ENCODE results near the gene NF1. TPM values are rescaled to one million over a fixed set of nuclear protein-coding genes. Genes with fewer than 3 reads are reported as not detected.

Gene NF1
- total and polyA plus RNA-seq, 11 donors: 6.8 to 82.0 (median 51.4) TPM

DNA sequence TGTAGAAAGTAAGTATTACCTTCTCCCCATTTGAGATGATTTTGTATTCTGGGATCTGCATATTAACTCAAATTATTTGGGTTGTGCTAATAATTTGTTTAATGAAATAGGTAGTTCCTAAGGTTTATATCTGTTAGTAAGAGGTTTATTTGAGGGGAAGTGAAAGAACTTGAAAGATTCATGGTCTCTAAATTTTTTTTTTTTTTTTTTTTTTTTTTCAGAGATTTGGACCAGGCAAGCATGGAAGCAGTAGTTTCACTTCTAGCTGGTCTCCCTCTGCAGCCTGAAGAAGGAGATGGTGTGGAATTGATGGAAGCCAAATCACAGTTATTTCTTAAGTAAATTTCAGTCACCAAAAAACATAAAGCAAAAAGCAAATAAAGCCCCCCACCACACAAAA is 137.1 kb downstream of the NF1 start:
- Histone ChIP-seq H3K27ac (no peak overlapping the region), H3K4me3 (no peak overlapping the region), H3K4me1 (no peaks in the 10 kb centered on the region), H3K27me3 (no peaks in the 10 kb centered on the region), H3K9me3 (no peaks in the 10 kb centered on the region), H3K36me3 (peaks cover 0 to 100% (median 92%) of the 10 kb centered on the region in 9 donors)
- TF ChIP-seq POLR2A (IDR thresholded peaks at IDR 0.05): no peak
- TF ChIP-seq, protein P1, sequence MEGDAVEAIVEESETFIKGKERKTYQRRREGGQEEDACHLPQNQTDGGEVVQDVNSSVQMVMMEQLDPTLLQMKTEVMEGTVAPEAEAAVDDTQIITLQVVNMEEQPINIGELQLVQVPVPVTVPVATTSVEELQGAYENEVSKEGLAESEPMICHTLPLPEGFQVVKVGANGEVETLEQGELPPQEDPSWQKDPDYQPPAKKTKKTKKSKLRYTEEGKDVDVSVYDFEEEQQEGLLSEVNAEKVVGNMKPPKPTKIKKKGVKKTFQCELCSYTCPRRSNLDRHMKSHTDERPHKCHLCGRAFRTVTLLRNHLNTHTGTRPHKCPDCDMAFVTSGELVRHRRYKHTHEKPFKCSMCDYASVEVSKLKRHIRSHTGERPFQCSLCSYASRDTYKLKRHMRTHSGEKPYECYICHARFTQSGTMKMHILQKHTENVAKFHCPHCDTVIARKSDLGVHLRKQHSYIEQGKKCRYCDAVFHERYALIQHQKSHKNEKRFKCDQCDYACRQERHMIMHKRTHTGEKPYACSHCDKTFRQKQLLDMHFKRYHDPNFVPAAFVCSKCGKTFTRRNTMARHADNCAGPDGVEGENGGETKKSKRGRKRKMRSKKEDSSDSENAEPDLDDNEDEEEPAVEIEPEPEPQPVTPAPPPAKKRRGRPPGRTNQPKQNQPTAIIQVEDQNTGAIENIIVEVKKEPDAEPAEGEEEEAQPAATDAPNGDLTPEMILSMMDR (IDR thresholded peaks at IDR 0.05): no peak
- ATAC-seq (no peak), DNase-seq (no peak)
- intact Hi-C loops (cut with DNase I): loop anchor here in 1 of 10 donors (10.0 kb wide), 1 partner anchor 123 kb away; no protein-coding TSS in a partner anchor

DNA sequence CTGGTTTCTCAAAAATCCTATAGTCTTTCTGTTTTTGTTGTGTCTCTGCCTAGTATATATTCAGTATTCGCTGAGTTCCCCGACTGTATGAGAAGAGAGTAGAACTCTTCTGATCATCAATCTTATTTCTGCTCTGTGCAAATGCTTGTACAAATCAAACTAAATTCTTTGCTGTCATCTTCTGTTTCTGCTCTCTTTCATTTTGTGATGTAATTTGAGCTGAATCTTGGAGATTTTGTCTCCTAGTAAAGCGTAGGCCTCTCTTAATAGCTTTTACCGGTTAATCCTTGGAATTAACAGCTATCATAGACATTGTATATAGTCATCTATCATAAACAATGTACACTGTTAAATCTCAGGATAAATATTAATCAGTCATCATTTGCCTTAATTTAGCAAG is 140.3 kb downstream of the NF1 start:
- DNase-seq: no peak
- TF ChIP-seq, protein P1 (IDR thresholded peaks at IDR 0.05): no peak
- no peak for TF ChIP-seq POLR2A (IDR thresholded peaks at IDR 0.05)
- Histone ChIP-seq H3K4me1 (peaks cover 0 to 5% (median 0%) of the 10 kb centered on the region in 12 donors), H3K36me3 (peaks cover 0 to 99% (median 72%) of the 10 kb centered on the region in 9 donors), H3K27ac (no peak overlapping the region), H3K27me3 (no peaks in the 10 kb centered on the region), H3K9me3 (no peaks in the 10 kb centered on the region), H3K4me3 (no peak overlapping the region)
- intact Hi-C loops (cut with DNase I): loop anchor here in 1 of 10 donors (10.0 kb wide), 1 partner anchor 120 kb away; no protein-coding TSS in a partner anchor
- no peak for ATAC-seq
- 93 to 98% (median 96%) methylated on average over 4 of the region's 4 CpGs for WGBS, 4 donors

DNA sequence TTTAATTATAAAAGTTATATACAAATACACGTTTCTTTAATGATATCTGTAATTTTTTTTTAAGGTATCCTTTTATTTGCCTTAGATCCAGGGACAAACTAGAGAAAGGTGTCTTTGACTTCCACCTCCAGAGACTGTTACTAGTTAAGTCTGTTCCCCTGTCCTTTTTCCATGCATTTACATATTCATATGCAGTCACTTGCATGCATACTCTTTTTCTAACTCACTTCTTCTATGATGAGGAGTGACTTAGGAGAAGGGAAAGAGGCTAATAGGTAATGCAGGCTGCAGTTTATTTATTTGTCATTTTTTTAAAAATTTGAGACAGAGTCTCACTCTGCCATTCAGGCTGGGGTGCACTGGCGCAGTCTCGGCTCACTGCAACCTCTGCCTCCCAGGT is 141.4 kb downstream of the NF1 start:
- no peak for ATAC-seq
- TF ChIP-seq, protein P1 (IDR thresholded peaks at IDR 0.05): no peak
- no peak for TF ChIP-seq POLR2A (IDR thresholded peaks at IDR 0.05)
- intact Hi-C loops (cut with DNase I): loop anchor here in 1 of 10 donors (10.0 kb wide), 1 partner anchor 119 kb away; no protein-coding TSS in a partner anchor
- Histone ChIP-seq H3K4me3 (no peak overlapping the region), H3K4me1 (peaks cover 0 to 5% (median 0%) of the 10 kb centered on the region in 12 donors), H3K36me3 (peaks cover 0 to 99% (median 66%) of the 10 kb centered on the region in 9 donors), H3K9me3 (peaks cover 0 to 3% (median 0%) of the 10 kb centered on the region in 12 donors), H3K27me3 (no peaks in the 10 kb centered on the region), H3K27ac (no peak overlapping the region)
- DNase-seq: no peak
- WGBS, 4 donors: 93 to 97% (median 97%) methylated on average over 3 of the region's 3 CpGs

DNA sequence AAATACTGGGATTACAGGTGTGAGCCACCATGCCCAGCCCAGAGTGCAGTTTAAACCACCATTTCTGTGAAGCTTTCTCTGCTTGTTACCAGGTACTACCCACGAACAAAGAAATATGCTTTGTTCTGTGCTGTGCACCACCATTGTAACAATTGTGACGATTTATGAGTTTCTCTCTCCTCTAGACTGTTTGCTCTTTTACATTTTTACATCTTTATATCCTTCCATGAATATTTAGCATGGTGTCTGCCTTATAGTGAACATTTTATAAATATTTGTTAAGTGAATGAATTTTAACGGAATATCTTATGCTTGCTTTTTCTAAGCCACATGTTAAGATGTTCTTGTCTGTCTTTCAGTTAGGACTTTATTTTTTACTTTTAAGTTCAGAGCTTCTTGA is 141.9 kb downstream of the NF1 start:
- Histone ChIP-seq H3K27ac (no peak overlapping the region), H3K4me1 (peaks cover 0 to 5% (median 0%) of the 10 kb centered on the region in 12 donors), H3K27me3 (no peaks in the 10 kb centered on the region), H3K9me3 (peaks cover 0 to 5% (median 0%) of the 10 kb centered on the region in 12 donors), H3K36me3 (peaks cover 0 to 99% (median 68%) of the 10 kb centered on the region in 9 donors), H3K4me3 (no peak overlapping the region)
- 95 to 97% (median 97%) methylated on average over 3 of the region's 3 CpGs for WGBS, 4 donors
- no peak for TF ChIP-seq POLR2A (IDR thresholded peaks at IDR 0.05)
- TF ChIP-seq, protein P1 (IDR thresholded peaks at IDR 0.05): no peak
- intact Hi-C loops (cut with DNase I): loop anchor here in 1 of 10 donors (10.0 kb wide), 1 partner anchor 118 kb away; no protein-coding TSS in a partner anchor
- no peak for DNase-seq
- no peak for ATAC-seq

Measured in heart left ventricle (tissue), 16 donors.